HEK293 (cell line): ENCODE measurements around the gene SCIMP.

ENCODE experiments used
- HOXA7 ChIP-seq: sonication (generic); formaldehyde crosslinking; IDR thresholded peaks from 2 replicates; pipeline ENCODE4 v1.8.1; 2022; ENCODE audit warnings: missing genetic modification reagents, borderline replicate concordance
- SETDB1 ChIP-seq: IDR thresholded peaks from one replicate; pipeline ENCODE4 v1.6.1; 2017; ENCODE audit warnings: mild to moderate bottlenecking, low read length, moderate library complexity, mixed read lengths; ENCODE audit not compliant: insufficient read length
- YY1 ChIP-seq: fragments of 450-650 bp; formaldehyde crosslinking; IDR thresholded peaks from 2 replicates; pipeline ENCODE4 v1.5.1; 2018; ENCODE audit warnings: missing biosample characterization, missing genetic modification characterization
- ZBTB7A ChIP-seq: fragments of 450-650 bp; formaldehyde crosslinking; IDR thresholded peaks from 2 replicates; pipeline ENCODE4 v1.5.1; 2016; ENCODE audit warnings: low read depth, missing biosample characterization, missing genetic modification characterization
- ZNF266 ChIP-seq: fragments of 450-650 bp; formaldehyde crosslinking; IDR thresholded peaks from 2 replicates; pipeline ENCODE4 v1.5.1; 2016; ENCODE audit warnings: missing biosample characterization, missing genetic modification characterization, low read depth
- ZNF274 ChIP-seq, 2 experiments: fragments of 200-500 bp in 1 of 2; fragments of 450-650 bp in 1 of 2; sonication (Bioruptor generic) in 1 of 2; formaldehyde crosslinking in 1 of 2; IDR thresholded peaks; 2 replicates each; pipeline versions ENCODE4 v1.5.1 to v1.6.1; 2014 to 2016; ENCODE audit warnings: borderline replicate concordance in 1 of 2, inconsistent platforms in 1 of 2, low read length in 1 of 2, missing biosample characterization in 1 of 2, missing genetic modification characterization in 1 of 2
- ZNF549 ChIP-seq: fragments of 450-650 bp; IDR thresholded peaks from 2 replicates; pipeline ENCODE4 v1.5.1; 2018; ENCODE audit warnings: missing biosample characterization, missing genetic modification characterization, mild to moderate bottlenecking, inconsistent platforms, moderate library complexity
- ZNF747 ChIP-seq: fragments of 450-650 bp; formaldehyde crosslinking; IDR thresholded peaks from 2 replicates; pipeline ENCODE4 v1.5.1; 2016; ENCODE audit warnings: missing biosample characterization, missing genetic modification characterization
- TF ChIP-seq, protein P1 (sequence below): fragments of 450-650 bp; formaldehyde crosslinking; IDR thresholded peaks from 2 replicates; pipeline ENCODE4 v1.5.1; 2016; ENCODE audit warnings: missing biosample characterization, missing genetic modification characterization
- TF ChIP-seq, protein P2 (sequence below): fragments of 450-650 bp; formaldehyde crosslinking; IDR thresholded peaks from 2 replicates; pipeline ENCODE4 v1.5.1; 2016; ENCODE audit warnings: missing biosample characterization, missing genetic modification characterization
- TF ChIP-seq, protein P3 (sequence below): fragments of 450-650 bp; formaldehyde crosslinking; IDR thresholded peaks from 2 replicates; pipeline ENCODE4 v1.5.1; 2016; ENCODE audit warnings: missing biosample characterization, missing genetic modification characterization, low read depth
- TF ChIP-seq, protein P4 (sequence below): fragments of 450-650 bp; formaldehyde crosslinking; IDR thresholded peaks from 2 replicates; pipeline ENCODE4 v1.5.1; 2017; ENCODE audit warnings: missing biosample characterization, missing genetic modification characterization
- TF ChIP-seq, protein P5 (sequence below): fragments of 450-650 bp; formaldehyde crosslinking; IDR thresholded peaks from 2 replicates; pipeline ENCODE4 v1.5.1; 2016; ENCODE audit warnings: missing biosample characterization, missing genetic modification characterization

DNA sequence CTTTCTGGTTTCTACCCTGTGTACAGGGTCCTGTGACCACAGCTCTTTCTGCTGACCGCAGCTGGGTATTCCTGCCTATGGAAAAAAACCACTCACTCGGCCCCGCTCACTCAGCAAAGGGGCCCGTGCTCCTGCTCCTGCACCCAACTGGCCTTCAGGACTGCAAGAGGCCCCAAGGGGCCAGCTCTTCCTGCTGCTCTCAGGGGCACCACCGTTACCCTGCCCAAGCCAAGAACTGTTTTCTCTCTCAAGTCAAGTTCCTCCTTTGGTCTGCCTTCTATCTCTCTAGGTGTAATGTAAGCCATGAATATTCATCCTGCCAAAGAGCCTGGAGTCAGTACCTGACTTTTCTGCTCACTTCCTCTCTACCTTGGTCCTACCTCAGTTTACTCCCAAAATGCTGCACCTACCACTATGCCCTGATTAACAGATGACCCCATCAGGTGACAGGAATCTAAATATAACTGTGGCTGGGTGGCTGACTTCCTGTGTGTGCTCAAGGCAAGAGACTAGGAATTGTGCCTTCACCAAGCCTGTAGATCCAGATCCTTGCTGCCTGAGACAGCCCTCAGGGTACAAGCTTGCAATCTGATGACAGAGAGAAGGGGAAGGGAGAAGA lies 20.4 kb upstream of the SCIMP start:
- TF ChIP-seq, protein P1, sequence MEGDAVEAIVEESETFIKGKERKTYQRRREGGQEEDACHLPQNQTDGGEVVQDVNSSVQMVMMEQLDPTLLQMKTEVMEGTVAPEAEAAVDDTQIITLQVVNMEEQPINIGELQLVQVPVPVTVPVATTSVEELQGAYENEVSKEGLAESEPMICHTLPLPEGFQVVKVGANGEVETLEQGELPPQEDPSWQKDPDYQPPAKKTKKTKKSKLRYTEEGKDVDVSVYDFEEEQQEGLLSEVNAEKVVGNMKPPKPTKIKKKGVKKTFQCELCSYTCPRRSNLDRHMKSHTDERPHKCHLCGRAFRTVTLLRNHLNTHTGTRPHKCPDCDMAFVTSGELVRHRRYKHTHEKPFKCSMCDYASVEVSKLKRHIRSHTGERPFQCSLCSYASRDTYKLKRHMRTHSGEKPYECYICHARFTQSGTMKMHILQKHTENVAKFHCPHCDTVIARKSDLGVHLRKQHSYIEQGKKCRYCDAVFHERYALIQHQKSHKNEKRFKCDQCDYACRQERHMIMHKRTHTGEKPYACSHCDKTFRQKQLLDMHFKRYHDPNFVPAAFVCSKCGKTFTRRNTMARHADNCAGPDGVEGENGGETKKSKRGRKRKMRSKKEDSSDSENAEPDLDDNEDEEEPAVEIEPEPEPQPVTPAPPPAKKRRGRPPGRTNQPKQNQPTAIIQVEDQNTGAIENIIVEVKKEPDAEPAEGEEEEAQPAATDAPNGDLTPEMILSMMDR (tag by site-specific recombination): no peak
- TF ChIP-seq, protein P2, sequence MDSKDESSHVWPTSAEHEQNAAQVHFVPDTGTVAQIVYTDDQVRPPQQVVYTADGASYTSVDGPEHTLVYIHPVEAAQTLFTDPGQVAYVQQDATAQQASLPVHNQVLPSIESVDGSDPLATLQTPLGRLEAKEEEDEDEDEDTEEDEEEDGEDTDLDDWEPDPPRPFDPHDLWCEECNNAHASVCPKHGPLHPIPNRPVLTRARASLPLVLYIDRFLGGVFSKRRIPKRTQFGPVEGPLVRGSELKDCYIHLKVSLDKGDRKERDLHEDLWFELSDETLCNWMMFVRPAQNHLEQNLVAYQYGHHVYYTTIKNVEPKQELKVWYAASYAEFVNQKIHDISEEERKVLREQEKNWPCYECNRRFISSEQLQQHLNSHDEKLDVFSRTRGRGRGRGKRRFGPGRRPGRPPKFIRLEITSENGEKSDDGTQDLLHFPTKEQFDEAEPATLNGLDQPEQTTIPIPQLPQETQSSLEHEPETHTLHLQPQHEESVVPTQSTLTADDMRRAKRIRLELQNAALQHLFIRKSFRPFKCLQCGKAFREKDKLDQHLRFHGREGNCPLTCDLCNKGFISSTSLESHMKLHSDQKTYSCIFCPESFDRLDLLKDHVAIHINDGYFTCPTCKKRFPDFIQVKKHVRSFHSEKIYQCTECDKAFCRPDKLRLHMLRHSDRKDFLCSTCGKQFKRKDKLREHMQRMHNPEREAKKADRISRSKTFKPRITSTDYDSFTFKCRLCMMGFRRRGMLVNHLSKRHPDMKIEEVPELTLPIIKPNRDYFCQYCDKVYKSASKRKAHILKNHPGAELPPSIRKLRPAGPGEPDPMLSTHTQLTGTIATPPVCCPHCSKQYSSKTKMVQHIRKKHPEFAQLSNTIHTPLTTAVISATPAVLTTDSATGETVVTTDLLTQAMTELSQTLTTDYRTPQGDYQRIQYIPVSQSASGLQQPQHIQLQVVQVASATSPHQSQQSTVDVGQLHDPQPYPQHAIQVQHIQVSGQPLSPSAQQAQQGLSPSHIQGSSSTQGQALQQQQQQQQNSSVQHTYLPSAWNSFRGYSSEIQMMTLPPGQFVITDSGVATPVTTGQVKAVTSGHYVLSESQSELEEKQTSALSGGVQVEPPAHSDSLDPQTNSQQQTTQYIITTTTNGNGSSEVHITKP: no peak
- TF ChIP-seq, protein P3, sequence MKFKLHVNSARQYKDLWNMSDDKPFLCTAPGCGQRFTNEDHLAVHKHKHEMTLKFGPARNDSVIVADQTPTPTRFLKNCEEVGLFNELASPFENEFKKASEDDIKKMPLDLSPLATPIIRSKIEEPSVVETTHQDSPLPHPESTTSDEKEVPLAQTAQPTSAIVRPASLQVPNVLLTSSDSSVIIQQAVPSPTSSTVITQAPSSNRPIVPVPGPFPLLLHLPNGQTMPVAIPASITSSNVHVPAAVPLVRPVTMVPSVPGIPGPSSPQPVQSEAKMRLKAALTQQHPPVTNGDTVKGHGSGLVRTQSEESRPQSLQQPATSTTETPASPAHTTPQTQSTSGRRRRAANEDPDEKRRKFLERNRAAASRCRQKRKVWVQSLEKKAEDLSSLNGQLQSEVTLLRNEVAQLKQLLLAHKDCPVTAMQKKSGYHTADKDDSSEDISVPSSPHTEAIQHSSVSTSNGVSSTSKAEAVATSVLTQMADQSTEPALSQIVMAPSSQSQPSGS (tag by site-specific recombination): no peak
- TF ChIP-seq YY1 (tag by site-specific recombination): no peak
- no peak for TF ChIP-seq HOXA7 (CRISPR knock-in tag)
- TF ChIP-seq, protein P4, sequence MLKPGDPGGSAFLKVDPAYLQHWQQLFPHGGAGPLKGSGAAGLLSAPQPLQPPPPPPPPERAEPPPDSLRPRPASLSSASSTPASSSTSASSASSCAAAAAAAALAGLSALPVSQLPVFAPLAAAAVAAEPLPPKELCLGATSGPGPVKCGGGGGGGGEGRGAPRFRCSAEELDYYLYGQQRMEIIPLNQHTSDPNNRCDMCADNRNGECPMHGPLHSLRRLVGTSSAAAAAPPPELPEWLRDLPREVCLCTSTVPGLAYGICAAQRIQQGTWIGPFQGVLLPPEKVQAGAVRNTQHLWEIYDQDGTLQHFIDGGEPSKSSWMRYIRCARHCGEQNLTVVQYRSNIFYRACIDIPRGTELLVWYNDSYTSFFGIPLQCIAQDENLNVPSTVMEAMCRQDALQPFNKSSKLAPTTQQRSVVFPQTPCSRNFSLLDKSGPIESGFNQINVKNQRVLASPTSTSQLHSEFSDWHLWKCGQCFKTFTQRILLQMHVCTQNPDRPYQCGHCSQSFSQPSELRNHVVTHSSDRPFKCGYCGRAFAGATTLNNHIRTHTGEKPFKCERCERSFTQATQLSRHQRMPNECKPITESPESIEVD (tag by site-specific recombination): no peak
- no peak for TF ChIP-seq ZNF747 (tag by site-specific recombination)
- TF ChIP-seq ZNF266: no peak
- TF ChIP-seq ZNF274 (IDR thresholded peaks at IDR 0.05; ENCODE audit: low read length): no peak
- no peak for TF ChIP-seq ZNF274 (tag by site-specific recombination; IDR thresholded peaks at IDR 0.05; ENCODE audit: borderline replicate concordance)
- TF ChIP-seq, protein P5, sequence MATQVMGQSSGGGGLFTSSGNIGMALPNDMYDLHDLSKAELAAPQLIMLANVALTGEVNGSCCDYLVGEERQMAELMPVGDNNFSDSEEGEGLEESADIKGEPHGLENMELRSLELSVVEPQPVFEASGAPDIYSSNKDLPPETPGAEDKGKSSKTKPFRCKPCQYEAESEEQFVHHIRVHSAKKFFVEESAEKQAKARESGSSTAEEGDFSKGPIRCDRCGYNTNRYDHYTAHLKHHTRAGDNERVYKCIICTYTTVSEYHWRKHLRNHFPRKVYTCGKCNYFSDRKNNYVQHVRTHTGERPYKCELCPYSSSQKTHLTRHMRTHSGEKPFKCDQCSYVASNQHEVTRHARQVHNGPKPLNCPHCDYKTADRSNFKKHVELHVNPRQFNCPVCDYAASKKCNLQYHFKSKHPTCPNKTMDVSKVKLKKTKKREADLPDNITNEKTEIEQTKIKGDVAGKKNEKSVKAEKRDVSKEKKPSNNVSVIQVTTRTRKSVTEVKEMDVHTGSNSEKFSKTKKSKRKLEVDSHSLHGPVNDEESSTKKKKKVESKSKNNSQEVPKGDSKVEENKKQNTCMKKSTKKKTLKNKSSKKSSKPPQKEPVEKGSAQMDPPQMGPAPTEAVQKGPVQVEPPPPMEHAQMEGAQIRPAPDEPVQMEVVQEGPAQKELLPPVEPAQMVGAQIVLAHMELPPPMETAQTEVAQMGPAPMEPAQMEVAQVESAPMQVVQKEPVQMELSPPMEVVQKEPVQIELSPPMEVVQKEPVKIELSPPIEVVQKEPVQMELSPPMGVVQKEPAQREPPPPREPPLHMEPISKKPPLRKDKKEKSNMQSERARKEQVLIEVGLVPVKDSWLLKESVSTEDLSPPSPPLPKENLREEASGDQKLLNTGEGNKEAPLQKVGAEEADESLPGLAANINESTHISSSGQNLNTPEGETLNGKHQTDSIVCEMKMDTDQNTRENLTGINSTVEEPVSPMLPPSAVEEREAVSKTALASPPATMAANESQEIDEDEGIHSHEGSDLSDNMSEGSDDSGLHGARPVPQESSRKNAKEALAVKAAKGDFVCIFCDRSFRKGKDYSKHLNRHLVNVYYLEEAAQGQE: no peak
- TF ChIP-seq SETDB1: no peak
- no peak for TF ChIP-seq ZBTB7A (tag by site-specific recombination)
- TF ChIP-seq ZNF549: no peak
